Esophagus muscularis mucosa (tissue), 4 donors: Measurements from ENCODE around the gene DUS1L.

Experiments
- CTCF ChIP-seq, 3 experiments: fragments of 200-600 bp in 2 of 3; fragments of 450-650 bp in 1 of 3; sonication (generic) in 2 of 3; IDR thresholded peaks; one replicate each; pipeline ENCODE4 v1.5.1; 2017 to 2019; ENCODE audit warnings: antibody characterized with exemption in 3 of 3, mild to moderate bottlenecking in 2 of 3, moderate library complexity in 1 of 3
- EP300 ChIP-seq: sonication (generic); formaldehyde crosslinking; IDR thresholded peaks from one replicate; pipeline ENCODE4 v1.6.1; 2017; ENCODE audit warnings: antibody characterized with exemption
- POLR2AphosphoS5 ChIP-seq, 2 donors: sonication (generic); formaldehyde crosslinking; IDR thresholded peaks; one replicate each; pipeline ENCODE4 v1.6.1; 2017; ENCODE audit warnings: antibody characterized with exemption in 2 of 2

DNA sequence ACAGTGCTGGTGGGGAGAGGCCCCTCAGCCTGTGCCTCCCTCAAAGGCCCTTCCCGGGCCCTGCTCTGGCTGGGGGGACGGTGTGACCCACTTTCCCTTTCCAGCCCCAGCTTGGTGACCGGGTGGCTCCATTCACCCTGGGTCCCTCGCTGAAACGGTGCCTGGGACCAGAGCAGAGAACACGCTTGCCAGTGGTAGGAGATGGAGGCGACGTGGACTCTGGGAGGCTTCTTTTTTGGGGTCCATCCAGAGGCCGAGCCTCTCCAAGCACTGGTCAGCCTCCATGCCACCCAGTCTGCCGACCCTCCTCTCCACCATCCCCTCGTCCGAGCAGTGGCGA, 50.7 kb downstream of the DUS1L start:
- TF ChIP-seq POLR2AphosphoS5 (IDR thresholded peaks at IDR 0.05) = no peak
- TF ChIP-seq CTCF (IDR thresholded peaks at IDR 0.05) = no peak
- TF ChIP-seq EP300 = no peak
